Measurements from ENCODE around the gene USP21.

The USP21 gene

DNA sequence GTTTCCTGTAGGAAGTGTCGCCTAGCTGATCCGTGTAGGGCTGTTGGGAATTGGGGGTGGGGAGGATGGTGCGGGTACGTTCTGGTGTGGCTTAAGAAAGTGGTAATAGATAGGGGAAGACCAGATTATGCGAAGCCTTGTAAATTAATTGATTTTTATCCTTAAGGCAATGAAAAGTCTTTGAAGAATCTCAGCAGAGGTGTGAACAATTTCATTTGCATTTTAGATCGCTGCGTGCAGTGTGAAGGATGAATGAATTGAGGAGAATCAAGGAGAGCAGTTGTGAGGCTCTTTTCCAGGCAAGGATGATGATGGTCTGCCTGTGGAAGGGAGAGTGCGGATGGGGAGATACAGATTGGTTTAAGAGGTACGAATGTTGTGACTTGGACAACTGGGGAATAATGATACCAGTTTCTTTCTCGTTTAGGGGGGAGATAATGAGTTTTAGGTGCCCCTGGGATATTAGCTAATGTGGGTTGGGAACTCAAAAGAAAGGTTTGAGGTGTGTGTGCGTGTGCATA is 26.0 kb upstream of the USP21 start:
- DNase-seq: no peak

DNA sequence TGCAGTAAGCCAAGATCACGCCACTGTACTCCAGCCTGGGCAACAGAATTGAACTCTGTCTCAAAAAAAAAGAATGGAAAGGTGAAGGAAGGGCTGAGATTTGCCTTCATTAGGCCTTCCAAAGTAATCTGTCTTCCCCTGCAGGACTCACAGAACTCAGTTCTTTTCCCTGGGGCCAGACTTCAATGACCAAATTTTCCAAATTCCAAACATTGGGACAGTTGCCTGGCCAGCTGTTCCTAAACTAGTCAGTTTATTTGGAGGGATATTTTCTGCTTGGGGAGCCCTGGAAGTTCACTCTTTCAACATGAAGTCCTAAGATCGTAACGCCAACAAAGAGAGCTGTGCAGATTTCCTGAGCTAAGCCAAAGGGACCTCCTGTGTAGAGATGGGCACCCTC is 21.4 kb upstream of the USP21 start:
- no peak for DNase-seq

- no peak for DNase-seq
These were observed 20.9 kb upstream of the USP21 start for GRCh38 chr1:161138431-161138830.

- no peak for DNase-seq
These were observed 19.5 kb upstream of the USP21 start for GRCh38 chr1:161139766-161140165.

- no peak for DNase-seq
These were observed 18.4 kb upstream of the USP21 start for GRCh38 chr1:161140755-161141400.

DNA sequence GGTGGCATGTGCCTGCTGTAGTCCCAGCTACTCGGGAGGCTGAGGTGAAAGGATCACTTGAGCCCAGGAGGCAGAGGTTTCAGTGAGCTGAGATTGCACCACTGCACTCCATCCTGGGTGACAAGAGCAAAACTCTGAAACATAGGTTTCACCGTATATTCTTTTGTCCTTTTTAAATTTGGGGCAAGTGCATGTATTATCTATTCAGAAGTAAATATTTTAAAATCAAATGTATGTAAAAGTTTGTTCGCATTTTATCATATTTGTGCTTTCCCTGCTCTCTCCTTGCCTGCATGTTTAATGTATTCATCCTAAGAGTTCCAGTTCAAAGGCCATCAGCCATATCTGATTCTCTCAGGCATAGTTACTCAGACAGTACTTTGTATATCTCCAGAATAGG is 13.5 kb upstream of the USP21 start:
- no peak for DNase-seq

- DNase-seq: no peak
These were observed 6.1 kb upstream of the USP21 start for GRCh38 chr1:161153176-161153575.

DNA sequence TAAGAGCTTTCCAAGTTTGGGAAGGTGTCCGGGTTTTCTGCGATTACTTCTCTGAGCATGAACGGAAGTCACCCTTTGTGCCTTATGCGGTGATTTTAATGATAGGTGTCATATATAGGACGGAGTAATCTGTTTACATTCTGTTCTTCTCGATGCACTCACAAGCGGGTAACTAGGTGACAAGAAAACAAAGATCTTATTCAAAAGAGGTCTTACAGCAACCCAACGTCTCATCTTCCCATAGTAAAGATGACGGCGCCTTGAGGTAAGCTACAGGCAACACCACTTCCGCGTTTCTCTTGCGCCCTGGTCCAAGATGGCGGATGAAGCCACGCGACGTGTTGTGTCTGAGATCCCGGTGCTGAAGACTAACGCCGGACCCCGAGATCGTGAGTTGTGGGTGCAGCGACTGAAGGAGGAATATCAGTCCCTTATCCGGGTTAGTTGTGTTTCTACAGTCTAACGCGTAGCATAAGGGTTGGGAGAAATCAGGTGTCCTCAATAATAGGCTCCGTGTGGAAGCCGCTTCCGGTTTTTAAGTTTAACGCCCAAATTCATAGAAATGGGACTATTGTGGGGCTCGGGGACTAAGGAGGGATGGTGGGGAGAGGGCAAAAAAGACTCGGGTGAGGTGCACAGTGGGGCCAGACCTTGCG is 5.5 kb upstream of the USP21 start, which contains the start of gene UFC1:
TSS of gene UFC1 (plus strand) at position 297 of the 656 bp plus-strand sequence. CDS start at position 317, 20 bp downstream.
- DNase-seq: peak; percentile 80

- no peak for DNase-seq
These were observed 1.4 kb upstream of the USP21 start for GRCh38 chr1:161157867-161158266.

DNA sequence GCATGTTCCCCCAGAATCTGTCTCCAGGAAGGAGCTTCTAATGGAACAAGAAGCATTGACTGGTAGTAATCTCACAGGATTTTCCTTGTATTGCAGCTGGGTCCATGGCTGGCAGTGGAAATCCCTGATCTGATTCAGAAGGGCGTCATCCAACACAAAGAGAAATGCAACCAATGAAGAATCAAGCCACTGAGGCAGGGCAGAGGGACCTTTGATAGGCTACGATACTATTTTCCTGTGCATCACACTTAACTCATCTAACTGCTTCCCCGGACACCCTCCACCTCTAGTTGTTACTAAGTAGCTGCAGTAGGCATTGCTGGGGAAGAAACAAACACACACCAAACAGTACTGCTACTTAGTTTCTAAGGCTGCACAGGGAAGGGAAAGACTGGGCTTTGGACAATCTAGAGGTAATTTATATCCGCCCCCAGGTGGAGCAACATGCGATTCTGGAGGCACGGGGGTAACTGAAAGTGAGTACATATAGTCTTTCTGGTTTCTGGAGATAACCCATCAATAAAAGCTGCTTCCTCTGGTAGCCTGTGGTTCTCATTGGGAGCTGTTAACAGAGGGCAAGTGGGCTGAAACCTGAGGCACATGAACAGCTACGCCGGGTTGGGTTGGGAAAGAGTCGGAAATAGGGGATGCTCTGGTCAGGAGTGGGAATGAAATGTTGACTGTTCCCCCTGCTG is 837 bp upstream of the USP21 start:
- DNase-seq: no peak

- no peak for DNase-seq
These were observed 578 bp downstream of the USP21 start for GRCh38 chr1:161159913-161160243.

GRCh38 chr1:161160671-161161145 is 1.4 kb downstream of the USP21 start:
- DNase-seq: no peak

GRCh38 chr1:161161652-161162051 is 2.4 kb downstream of the USP21 start:
- no peak for DNase-seq

GRCh38 chr1:161162052-161162451 is 2.8 kb downstream of the USP21 start:
- DNase-seq: no peak

GRCh38 chr1:161162806-161163205 is 3.5 kb downstream of the USP21 start:
- DNase-seq: no peak

DNA sequence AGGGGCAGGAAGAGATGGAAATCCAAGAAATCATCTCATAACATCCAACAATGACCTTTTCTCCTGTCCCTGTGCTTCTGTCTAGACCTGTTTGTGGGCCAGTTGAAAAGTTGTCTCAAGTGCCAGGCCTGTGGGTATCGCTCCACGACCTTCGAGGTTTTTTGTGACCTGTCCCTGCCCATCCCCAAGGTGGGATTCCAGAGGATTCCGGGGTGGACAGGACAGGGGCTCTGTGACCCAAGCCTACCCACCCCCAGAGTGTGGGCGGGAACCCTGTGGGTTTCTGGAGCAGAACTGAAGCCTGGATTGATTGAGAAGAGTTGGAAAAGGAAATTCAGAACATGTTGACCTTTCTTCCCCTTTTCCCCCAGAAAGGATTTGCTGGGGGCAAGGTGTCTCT is 4.5 kb downstream of the USP21 start:
- DNase-seq: no peak

- DNase-seq: no peak
These were observed 5.8 kb downstream of the USP21 start for GRCh38 chr1:161164901-161165610.

GRCh38 chr1:161165742-161166668 is 6.7 kb downstream of the USP21 start, which contains the start of gene PPOX:
TSS of gene PPOX (plus strand) at chr1:161166426. CDS start at chr1:161166848, 422 bp downstream.
- DNase-seq: peak; percentile 86

DNA sequence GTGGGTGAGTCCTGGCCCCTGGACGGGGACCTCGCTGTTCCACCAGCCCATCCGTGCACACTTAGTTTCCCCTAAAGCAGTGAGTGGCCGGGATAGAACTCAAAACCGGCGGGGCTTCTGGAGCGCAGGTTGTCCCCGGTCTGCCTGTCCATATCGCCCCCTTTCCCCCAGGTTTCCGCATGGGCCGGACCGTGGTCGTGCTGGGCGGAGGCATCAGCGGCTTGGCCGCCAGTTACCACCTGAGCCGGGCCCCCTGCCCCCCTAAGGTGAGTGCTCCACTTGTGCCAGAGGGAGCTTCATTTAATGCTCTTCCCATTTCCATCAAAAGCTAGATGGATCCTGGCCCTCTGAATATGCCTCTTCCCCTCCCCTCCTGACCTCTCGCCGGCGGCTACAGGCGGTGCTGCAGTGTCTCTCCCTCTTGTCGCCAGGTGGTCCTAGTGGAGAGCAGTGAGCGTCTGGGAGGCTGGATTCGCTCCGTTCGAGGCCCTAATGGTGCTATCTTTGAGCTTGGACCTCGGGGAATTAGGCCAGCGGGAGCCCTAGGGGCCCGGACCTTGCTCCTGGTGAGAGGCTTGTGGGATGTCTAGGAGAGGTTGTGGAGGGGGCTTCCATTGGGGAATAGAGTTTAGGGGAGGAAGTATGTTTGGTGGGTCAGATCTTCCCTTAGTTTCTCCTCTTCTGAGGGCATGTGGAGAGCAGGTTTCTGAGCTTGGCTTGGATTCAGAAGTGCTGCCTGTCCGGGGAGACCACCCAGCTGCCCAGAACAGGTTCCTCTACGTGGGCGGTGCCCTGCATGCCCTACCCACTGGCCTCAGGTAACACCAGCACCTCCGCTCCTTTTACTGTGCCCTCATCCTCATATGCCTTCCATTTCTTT is 7.6 kb downstream of the USP21 start:
- no peak for DNase-seq

DNA sequence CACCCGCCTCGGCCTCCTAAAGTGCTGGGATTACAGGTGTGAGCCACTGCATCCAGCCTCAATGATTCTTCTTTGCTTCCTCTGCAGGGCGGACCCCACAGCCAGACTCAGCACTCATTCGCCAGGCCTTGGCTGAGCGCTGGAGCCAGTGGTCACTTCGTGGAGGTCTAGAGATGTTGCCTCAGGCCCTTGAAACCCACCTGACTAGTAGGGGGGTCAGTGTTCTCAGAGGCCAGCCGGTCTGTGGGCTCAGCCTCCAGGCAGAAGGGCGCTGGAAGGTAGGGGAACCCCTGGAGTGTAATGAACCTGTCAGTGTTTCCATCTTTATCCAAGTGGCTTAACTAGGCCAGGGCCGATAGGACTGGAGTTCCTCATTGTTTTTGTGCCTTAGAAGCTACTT is 9.6 kb downstream of the USP21 start:
- no peak for DNase-seq

DNA sequence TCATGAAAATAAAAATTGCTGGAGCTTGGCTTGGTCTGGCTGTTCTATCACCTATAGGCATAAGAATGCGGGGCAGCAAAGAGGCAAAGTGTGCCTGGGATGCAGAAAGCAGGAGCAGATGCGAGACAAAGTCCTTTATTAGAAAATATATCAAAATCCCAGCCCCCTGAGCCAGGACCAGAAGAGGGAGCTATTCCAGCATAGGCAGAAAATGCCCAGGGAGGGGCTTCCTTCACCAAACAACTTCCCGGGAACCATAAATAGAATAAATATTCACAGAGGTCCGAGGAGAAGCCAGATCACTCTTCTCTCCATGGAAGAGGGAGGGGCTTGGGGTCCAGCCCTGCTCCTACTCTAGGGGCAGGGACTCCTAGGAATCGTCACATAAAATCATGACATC is 11.9 kb downstream of the USP21 start:
- no peak for DNase-seq

All from activated T-cell treated with anti-CD3 and anti-CD28 coated beads, Interleukin-2, amount 50 U/mL, for 1 hour (primary cell).